Renal pelvis (tissue), 12 donors: ENCODE results near the gene SYT3. TPM values are rescaled to one million over a fixed set of nuclear protein-coding genes. Genes with fewer than 3 reads are reported as not detected.

Source experiments
- DNase-seq: peaks from one replicate; pipeline ENCODE4 v3.0.0-alpha.2; 2013
- long read RNA-seq, 16 experiments: transcript quantifications; one replicate each; lab custom pipeline, GENCODE V29; 2026
- polyA plus RNA-seq, 3 donors: library from polyadenylated mRNA; unstranded; fragments of 120-200 nt; gene quantifications; one replicate each; pipeline ENCODE4 v1.2.1, GENCODE V29; 2013; ENCODE audit not compliant: insufficient read length in 3 of 3

SYT3 gene, protein sequence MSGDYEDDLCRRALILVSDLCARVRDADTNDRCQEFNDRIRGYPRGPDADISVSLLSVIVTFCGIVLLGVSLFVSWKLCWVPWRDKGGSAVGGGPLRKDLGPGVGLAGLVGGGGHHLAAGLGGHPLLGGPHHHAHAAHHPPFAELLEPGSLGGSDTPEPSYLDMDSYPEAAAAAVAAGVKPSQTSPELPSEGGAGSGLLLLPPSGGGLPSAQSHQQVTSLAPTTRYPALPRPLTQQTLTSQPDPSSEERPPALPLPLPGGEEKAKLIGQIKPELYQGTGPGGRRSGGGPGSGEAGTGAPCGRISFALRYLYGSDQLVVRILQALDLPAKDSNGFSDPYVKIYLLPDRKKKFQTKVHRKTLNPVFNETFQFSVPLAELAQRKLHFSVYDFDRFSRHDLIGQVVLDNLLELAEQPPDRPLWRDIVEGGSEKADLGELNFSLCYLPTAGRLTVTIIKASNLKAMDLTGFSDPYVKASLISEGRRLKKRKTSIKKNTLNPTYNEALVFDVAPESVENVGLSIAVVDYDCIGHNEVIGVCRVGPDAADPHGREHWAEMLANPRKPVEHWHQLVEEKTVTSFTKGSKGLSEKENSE
- 1 to 10 TPM in 1 of 3 donors, under 1 TPM in 2; 0.87 to 1.2 (median 0.90) TPM for polyA plus RNA-seq
- long read RNA-seq, donor 1, partial matches to known transcripts, result 0 of 1 reads
- long read RNA-seq, donor 1, other reads (novel, unspliced or antisense), result 0 of 1 reads
- long read RNA-seq, donor 2, result 0 reads
- long read RNA-seq, donor 3, result 0 reads
- long read RNA-seq, donor 4, partial matches to known transcripts, result 0 of 2 reads
- long read RNA-seq, donor 4, other reads (novel, unspliced or antisense), result 0 of 2 reads
- long read RNA-seq, donor 5, result 0 reads
- long read RNA-seq, donor 6, result 0 reads
- long read RNA-seq, donor 7, result 0 reads
- long read RNA-seq, donor 8, result 0 reads
- long read RNA-seq, donor 9, result 0 reads
- long read RNA-seq, donor 10, result 0 reads
- long read RNA-seq, donor 11, result 0 reads
- long read RNA-seq, donor 12, partial matches to known transcripts, result 0 of 1 reads
- long read RNA-seq, donor 12, other reads (novel, unspliced or antisense), result 0 of 1 reads
- long read RNA-seq, donor 13, result 0 reads
- long read RNA-seq, donor 14, result 0 reads
- long read RNA-seq, donor 15, result 0 reads
- long read RNA-seq, donor 16, partial matches to known transcripts, result 0 of 1 reads
- long read RNA-seq, donor 16, other reads (novel, unspliced or antisense), result 0 of 1 reads

DNA sequence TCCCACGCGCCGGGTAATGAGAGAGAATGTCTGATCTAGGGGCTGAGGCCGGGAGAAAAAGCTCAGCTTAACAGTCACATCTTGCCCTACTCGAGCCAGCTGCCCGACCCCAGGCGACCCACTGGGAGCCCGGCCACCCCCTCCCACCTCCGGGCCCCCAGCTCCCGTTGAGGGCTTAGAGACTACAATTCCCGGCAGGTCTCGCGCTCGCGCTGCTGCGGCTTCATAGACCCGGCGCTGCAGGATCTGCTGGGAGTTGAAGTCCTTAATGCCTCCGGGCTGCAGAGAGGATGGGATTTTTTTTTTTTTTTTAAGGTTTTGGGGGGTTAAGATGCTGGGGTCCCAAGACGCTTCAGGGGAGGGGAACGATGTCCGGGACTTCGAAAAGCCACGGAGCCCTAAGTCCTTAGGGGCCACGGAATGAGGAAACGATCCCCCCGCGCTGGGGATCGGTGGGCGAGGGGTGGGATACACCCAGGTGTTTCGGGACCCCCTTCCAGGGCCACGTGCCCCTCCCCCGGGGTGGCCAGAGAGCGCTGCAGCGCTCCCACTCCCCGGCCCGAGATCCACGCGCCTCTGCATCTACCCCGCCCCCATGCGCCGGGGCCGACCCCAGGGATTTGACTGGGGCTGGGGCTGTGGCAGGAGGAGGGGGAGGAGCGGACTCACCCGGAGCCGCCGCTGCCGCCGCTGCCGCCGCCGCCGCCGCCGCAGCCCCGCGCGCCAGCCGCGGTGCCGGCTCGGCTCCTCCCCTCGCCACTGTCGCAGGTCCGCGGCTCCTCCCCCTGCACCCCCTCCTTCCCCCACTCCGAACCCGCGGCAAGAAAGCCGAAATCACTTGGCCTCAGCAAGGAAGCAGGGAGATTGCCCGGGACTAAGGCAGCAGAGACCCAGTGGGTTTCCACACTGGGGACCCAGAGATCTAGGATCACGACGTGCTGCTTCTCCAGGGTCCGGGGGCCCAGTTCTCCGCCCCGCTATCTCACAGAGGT is at the start of gene SYT3:
Gene SYT3, minus strand, starts transcription at position 761 of the 992 bp plus-strand sequence. CDS start 2,470 bp downstream, outside the sequence.
- DNase-seq, result no peak

GRCh38 chr19:50688766-50689165 is 49.1 kb upstream of the SYT3 start:
- DNase-seq, result no peak

DNA sequence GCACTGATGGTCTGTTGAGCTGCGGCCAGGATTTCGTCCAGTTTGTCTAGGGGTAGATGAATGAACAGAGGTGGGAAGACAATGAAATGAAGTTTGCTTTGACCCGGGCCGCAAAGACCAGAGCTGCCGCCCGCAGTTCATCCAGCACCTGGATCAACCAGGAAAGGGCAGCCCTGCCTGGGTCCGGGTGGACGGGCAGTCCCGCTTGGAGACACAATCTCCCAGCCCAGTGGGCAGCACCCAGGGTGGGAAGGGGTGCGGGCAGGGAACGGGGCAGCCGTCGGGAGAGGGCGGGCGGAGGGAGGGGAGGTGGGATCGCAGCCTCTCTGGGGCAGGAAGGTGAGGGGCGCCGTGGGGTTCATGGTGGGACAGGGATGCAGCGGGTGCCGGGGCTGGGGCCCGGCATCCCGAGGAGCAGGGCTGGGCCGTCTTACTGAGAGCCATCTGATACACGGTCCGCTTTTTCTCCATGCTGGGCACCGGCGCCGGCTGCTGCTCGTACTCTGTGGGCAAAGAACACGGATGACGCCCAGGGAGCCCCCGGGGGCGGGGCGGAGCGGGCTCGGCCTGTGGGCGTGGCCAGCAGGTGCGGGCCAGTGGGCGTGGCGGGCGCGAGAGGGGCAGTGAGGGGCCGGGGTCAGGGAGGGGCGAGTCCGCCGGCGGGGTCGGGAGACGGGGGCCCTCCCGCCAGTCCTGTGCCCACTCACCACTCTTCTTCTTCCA is 46.8 kb upstream of the SYT3 start:
- DNase-seq, result no peak

DNA sequence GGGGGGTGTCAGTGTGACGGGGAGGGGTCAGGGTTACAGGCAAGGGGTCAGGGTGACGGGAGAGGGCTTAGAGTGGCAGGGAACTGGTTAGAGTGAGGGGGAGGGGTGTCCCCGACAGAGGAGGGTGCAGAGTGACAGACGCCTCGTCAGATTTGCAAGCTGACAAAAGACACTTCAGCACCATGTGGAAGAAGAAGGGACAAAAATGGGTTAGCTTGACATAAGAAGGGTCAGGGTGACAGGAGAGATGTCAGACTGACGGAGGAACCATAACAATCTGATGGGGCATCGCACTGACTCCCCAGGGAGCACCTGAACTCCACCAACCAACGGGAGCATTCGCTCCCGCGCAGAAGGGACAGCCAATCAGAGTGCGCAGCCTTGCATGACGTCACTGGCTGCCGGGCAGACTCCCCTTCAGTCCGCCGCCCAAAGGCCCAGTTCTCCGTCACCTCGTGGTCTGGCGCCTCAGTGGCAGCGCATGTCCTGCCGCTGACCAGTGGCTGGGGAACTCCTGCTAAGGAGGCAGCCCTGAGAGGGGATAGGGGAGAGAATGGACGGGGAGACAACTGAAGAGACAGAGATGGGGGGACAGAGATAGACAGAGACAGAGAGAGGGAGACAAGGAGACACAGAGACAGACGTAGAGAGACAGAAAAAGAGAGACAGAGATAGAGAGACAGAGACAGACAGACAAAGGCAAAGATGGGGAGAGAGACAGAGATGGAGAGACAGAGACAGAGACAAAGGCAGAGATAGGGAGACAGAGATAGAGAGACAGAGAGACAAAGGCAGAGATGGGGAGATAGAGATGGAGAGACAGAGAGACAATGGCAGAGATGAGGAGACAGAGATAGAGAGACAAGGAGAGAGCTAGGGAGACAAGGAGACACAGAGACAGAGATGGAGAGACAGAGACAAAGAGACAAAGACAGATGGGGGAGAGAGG is 39.8 kb upstream of the SYT3 start:
- DNase-seq, result peak; percentile 56

DNA sequence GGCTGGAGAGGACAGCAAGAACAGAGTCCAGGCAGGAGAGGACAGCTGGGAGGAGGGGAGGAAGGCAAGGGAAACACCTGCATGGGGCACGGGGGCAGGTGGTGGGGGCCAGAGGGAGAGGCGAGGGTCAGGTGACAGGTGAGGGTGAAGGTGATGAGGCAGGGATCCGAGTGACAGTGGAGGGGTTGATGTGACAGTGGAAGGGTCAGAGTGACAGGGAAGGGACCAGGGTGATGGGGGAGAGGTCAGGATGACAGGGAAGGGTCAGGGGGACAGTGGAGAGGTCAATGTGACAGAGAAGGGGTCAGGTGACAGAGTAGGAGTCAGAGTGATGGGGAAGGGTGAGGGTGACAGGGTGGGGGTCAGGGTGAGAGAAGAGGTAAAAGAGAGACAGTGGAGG is 38.6 kb upstream of the SYT3 start:
- no peak for DNase-seq

- DNase-seq, result no peak
Observed at GRCh38 chr19:50677636-50678035, 38.0 kb upstream of the SYT3 start.

DNA sequence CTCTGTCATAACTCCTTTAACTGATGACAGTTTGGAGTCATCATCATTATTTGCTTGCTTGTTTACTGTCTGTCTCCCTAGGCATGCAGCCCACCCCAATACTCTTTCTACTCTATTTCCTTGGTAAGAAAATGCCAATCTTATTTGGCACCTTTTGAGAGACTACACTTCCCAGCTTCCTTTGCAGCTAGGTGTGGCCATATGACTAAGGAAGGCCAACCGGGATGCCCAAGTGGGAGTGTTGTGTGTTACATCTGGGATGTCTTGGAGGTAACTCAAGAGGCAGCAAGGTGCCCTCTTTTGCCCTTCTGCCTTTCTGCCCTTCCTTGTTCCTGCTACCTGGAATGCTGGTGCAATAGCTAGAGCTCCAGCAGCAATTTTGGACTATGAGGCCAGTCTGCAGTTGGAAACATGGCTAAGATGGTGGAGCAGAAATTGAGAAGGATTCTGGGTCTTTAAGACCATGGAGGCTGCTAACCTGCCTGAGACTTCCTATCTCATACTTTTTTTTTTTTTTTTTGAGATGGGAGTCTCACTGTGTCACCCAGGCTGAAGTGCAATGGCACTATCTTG is 37.0 kb upstream of the SYT3 start:
- no peak for DNase-seq

DNA sequence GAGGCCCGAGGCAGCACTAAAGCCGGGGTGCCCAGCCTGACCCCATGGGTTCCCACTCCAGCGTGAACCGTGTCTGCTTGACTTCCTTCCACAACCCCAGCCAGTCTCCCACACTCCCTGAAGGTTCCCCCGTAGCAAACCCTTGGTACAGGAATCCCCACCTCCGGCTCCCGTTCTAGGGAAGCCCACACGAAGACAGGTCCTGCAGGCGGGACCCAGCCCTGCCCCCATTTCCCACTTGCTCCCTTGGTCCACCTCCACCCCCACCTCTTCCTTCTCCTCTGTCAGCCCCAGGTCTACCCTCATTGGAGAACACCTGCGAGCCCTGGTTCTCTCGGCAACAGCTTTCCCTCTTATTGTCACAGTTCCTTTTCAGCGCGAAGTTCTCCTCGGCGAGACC is 33.4 kb upstream of the SYT3 start:
- DNase-seq, result no peak

- DNase-seq, result no peak
Observed at GRCh38 chr19:50670102-50670380, 30.4 kb upstream of the SYT3 start.

DNA sequence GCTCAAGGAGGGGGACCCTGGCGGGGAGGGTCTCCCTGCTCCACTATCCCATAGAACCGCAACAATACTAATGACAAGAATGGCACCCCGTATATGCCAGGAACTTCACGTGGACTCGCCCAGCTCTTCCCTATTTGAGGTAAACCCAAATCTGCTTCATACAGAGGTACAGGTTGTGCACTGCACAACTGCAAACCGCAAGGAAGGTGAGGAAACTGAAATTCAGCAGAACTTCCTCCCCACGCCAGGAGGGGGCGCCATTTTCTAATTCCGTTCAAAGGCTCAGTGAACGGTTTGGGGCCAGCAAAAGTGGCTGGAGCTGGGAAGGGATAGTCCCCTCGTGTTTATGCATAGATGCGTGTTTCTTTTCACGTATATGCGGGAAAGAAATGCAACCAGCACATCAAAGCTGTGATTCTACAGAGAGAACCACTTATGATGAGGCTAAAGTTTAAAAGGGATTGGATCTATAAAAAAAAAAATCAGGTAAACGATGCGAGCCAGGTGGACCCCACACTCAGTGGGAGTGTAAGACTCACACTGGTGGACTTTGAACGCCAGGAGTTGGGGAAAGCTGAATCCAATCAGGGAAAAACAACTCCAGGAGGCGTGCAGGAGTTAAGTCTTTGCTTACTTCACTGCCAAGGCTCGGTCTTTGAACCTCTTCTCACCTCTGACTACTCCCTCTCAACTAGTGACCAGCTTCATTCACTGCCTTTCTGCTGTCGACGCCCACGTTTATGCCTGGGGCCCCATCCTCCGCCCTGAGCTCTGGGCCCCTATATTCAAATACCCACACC is 29.8 kb upstream of the SYT3 start:
- no peak for DNase-seq

DNA sequence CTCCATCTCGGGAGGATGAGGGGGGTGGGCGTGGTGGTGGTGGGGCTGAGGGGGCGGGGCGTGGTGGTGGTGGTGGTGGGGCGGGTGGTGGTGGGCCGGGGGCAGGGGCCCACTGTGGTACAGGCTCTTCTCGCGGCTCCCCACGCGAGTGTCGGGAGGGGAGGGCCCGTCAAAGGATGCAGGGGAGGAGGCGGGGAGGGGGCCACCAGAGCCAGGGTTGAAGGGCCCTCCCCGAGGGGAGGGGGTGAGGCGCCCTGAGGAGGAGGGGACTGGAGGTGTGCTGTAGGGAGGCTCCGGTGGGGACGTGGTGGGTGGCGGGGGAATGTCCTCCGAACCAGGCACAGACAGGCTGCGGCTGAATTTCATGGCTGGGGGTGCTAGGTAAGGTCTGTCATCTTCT is 29.2 kb upstream of the SYT3 start:
- DNase-seq, result no peak

GRCh38 chr19:50668416-50668815 is 28.7 kb upstream of the SYT3 start:
- no peak for DNase-seq

- DNase-seq, result no peak
Observed at GRCh38 chr19:50667759-50668231, 28.1 kb upstream of the SYT3 start.

- no peak for DNase-seq
Observed at GRCh38 chr19:50667177-50667758, 27.6 kb upstream of the SYT3 start.

DNA sequence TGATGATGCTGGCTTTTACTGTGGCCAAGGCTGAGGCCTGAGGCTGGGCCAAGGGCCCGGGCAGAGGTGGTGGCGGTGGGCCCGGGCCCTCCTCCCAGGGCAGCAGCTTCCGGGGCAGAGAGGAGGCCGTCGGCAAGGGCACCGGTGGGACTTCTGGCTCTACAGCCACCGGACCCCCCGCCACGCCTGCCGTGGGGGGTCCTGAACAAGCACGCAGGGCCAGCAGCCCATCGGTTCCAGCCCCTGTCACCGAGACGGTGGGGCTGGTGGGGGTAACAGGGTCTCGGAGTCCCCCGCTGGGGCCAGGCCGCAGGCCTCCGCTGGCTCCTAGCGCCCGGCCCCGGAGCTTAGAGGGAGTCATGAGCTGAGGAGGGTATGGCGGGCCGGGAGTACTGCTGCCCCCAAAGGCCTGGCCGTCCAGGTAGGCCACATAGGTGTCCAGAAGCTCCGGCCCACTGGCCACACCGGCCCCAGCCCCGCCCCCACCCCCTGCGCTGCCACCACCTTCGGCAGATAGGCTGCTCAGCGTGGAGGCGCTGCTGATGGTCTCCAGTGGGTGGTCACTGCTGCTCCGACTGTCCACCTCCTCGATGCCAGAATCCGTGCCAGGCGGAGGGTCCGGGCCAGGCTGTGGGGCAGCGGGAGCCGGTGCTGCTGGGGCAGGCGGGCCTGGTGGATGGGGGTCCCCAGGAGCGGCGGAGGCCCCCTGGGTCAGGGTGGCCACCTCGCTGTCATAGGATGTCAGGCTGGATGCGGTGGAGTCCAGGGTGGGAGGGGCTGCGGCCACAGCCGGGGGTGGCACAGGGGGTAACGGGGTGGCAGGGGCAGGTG is 26.9 kb upstream of the SYT3 start:
- no peak for DNase-seq

DNA sequence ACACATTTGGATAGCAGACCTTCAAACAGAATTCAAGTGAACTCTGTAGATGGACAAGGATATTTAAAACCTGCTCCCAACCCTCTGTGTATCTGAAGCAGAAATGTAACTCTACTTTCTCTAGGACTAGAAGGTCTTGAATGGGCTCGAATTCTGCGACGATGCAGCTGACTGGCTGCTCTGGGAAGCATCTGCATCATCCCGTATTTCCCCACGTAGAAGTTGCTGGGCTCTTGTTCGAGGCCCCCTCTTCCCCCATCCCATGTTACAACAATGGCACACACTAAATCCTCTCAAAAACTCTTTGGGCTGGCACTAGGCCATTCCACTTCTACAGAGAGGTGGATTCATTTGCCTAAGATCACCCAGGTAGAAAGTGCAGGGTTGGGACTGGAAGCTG is 24.5 kb upstream of the SYT3 start:
- no peak for DNase-seq

DNA sequence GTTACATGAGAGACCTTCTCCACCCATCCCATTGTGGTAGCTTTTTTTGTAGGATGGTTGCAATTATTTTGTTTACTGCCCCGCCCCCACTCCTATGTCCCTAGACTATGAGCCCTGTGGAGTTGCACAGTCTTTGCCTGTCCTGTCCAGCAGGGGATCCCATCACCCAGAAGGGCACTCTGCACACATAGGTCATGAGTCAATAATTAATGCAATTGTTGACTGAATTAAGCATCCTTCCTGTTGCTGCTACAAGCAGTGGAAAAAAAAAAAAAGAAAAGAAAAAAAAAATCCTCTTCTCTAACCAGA is 23.8 kb upstream of the SYT3 start:
- no peak for DNase-seq
